ENCODE results near the gene GPR27.
A peak's percentile ranks its signal among the peaks of the same experiment; 100 is the strongest.

GPR27 gene

DNA sequence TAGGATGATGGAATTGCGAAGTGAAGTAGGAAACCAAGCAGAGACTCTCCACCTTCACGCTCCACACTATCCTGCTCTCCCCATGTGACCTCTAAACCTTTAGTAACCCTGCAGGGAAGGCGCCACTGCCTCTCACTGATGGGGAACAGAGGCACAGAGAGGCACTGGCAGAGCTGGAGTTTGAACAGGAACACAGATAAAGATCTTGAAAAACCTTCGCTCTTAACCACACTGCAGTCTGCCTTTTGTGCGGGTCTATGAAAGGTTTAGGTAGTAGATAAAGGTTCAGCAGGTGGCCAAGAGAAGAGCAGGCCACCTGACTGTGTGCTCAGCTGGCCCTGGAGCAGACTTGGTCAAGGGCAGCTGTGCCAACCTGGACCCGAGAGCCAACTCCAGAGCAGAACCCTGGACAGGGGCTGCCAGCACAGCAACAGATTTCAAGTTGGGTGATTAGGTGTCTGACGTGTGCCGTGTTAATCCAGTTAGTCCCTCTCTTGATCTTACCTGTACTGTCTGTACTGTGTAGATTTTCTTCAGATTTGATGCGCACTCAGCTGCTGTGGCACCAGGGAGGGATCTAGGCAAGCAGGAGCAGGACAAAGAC lies 43.6 kb upstream of the GPR27 start:
- POLR2A ChIA-PET, result no interaction called here
- H3K4me3 ChIP-seq (ENCODE audit: low read depth, low read length), result no peak overlapping the region
- TF ChIP-seq, protein P1, sequence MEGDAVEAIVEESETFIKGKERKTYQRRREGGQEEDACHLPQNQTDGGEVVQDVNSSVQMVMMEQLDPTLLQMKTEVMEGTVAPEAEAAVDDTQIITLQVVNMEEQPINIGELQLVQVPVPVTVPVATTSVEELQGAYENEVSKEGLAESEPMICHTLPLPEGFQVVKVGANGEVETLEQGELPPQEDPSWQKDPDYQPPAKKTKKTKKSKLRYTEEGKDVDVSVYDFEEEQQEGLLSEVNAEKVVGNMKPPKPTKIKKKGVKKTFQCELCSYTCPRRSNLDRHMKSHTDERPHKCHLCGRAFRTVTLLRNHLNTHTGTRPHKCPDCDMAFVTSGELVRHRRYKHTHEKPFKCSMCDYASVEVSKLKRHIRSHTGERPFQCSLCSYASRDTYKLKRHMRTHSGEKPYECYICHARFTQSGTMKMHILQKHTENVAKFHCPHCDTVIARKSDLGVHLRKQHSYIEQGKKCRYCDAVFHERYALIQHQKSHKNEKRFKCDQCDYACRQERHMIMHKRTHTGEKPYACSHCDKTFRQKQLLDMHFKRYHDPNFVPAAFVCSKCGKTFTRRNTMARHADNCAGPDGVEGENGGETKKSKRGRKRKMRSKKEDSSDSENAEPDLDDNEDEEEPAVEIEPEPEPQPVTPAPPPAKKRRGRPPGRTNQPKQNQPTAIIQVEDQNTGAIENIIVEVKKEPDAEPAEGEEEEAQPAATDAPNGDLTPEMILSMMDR (IDR thresholded peaks at IDR 0.05; ENCODE audit: insufficient read depth, low read length, missing control alignments), result no peak
- DNase-seq (ENCODE audit: low read depth, low spot score), result no peak
- CTCF ChIA-PET, result interaction anchor here (2.5 to 2.8 kb wide), 3 partner anchors 11 to 20 kb away, joined by 10 to 18 read pairs (median 15); no protein-coding TSS in a partner anchor

DNA sequence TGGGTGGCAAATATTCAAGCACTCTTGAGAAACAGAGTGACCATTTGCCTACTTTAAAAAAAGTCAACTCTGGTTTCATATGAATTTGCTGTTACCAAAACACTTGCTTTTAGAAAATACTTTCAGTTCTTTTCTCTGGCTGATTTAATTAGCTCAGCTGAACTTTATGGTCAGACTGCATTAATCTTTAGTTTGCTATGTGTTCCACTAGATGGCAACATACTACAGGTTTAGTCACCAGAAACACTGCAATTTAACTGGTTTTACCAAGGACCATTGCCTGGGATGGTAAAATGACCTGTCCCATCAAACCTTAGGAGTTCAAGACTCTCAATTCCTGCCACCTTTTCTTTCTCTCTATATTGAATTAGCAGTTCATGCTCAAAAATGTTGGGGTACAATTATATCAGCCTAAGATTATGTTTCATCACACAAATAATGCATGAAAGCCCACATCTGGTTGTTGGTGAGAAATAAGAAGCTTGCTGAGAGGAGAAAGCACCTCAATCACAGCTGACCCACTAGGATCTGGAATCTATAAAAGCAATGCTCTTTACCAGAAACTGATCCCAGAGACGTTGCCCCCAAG lies 42.7 kb upstream of the GPR27 start:
- DNase-seq (ENCODE audit: low read depth, low spot score), result no peak
- no peak overlapping the region for H3K4me3 ChIP-seq (ENCODE audit: low read depth, low read length)
- TF ChIP-seq, protein P1 (IDR thresholded peaks at IDR 0.05; ENCODE audit: insufficient read depth, low read length, missing control alignments), result peak; percentile 54
- POLR2A ChIA-PET, result no interaction called here
- CTCF ChIA-PET, result interaction anchor here (0.9 to 2.8 kb wide), 15 partner anchors 9 to 1375 kb away, joined by 3 to 21 read pairs (median 7); no protein-coding TSS in a partner anchor

DNA sequence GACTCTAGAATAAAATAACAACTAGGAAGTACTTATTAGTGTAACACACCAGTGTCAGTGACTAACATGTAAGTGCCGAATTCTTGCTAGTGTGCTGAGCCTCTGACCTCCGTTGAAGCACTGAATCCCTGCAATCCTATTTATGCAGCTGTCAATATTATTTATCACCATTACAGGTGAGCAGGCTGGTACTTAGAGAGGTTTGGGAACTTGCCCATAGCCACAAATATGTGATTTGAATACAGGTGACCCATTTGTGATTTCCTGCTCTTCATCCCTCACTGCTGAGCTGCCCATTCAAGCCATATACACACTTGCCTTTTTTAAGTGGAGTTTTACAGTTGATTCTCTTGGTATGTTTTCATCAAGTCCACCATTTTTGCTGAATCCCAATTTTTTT lies 40.6 kb upstream of the GPR27 start:
- POLR2A ChIA-PET, result no interaction called here
- no peak overlapping the region for H3K4me3 ChIP-seq (ENCODE audit: low read depth, low read length)
- CTCF ChIA-PET, result interaction anchor here (0.8 to 2.8 kb wide), 4 partner anchors 10 to 1110 kb away, joined by 3 to 21 read pairs (median 3); no protein-coding TSS in a partner anchor
- TF ChIP-seq, protein P1 (IDR thresholded peaks at IDR 0.05; ENCODE audit: insufficient read depth, low read length, missing control alignments), result no peak
- no peak for DNase-seq (ENCODE audit: low read depth, low spot score)

DNA sequence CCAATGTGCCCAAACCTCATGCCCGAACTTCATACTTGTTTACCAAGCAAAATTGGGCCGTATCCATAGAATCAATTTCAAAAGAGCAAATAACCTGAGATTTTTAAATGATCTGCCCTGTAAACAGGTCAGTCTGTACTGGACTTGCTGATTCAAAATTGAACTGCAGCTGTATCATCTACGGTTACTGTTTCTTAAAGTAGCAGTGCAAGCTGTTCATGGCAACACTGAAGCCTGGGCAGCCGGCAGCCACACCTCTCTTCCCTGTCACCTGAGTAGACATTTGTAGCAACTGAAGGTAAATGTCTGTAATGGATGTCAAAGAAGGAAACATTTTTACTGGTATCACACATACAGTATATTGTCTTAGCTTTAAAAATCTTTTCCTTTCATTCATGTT lies 39.1 kb upstream of the GPR27 start:
- POLR2A ChIA-PET, result no interaction called here
- no peak for DNase-seq (ENCODE audit: low read depth, low spot score)
- TF ChIP-seq, protein P1 (IDR thresholded peaks at IDR 0.05; ENCODE audit: insufficient read depth, low read length, missing control alignments), result no peak
- CTCF ChIA-PET, result interaction anchor here (1.2 to 1.4 kb wide), 2 partner anchors 9 to 16 kb away, joined by 3 read pairs; no protein-coding TSS in a partner anchor
- H3K4me3 ChIP-seq (ENCODE audit: low read depth, low read length), result no peak overlapping the region

DNA sequence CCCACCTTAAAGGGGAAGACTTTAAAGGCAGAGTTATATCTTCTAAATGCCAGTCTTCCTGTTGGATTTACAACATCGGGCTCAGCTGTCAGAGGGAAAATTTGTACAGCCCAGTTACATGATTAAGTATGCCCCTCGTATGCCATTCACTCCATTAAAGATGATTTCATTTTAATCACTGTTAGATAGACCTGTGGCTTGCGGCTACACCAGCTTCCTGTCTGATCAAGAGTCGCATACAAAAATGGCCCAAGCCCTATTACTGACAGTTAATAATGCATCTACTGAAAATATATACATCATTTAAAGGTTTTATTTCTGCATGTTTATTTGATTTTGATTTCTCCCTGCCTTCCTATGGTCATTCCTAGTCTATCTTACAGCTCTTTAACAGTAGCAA lies 35.6 kb upstream of the GPR27 start:
- POLR2A ChIA-PET, result no interaction called here
- DNase-seq (ENCODE audit: low read depth, low spot score), result no peak
- no peak overlapping the region for H3K4me3 ChIP-seq (ENCODE audit: low read depth, low read length)
- TF ChIP-seq, protein P1 (IDR thresholded peaks at IDR 0.05; ENCODE audit: insufficient read depth, low read length, missing control alignments), result no peak
- CTCF ChIA-PET, result interaction anchor here (1.2 to 3.2 kb wide), 3 partner anchors 9 to 12 kb away, joined by 6 to 9 read pairs (median 6); no protein-coding TSS in a partner anchor

DNA sequence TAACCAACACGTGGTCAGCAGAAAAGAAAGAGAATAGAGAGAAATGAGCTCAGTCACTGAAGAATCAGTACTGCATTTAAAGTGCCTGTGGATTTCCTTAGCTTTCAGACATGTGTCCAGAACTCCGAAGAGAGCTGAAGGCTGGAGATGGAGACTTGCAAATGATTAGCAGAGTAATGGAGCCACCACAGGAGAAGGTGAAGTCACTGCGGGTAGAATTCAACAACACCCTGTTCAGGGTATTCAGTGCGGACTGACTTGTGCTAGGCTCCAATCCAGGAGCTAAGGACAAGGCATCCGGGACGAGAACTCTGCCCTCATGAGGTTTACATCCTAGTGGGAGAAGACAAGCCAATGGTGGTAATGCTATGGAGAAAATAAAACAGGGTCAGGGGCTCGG lies 32.7 kb upstream of the GPR27 start:
- ChIA-PET CTCF (interaction anchor here (0.9 to 3.9 kb wide), 3 partner anchors 9 to 11 kb away, joined by 3 to 15 read pairs (median 10); no protein-coding TSS in a partner anchor), POLR2A (no interaction called here)
- no peak for DNase-seq (ENCODE audit: low read depth, low spot score)
- TF ChIP-seq, protein P1 (IDR thresholded peaks at IDR 0.05; ENCODE audit: insufficient read depth, low read length, missing control alignments), result no peak
- no peak overlapping the region for H3K4me3 ChIP-seq (ENCODE audit: low read depth, low read length)

All from AG04449 (cell line).